Measurements from ENCODE around the gene CFAP141.

Gene CFAP141

DNA sequence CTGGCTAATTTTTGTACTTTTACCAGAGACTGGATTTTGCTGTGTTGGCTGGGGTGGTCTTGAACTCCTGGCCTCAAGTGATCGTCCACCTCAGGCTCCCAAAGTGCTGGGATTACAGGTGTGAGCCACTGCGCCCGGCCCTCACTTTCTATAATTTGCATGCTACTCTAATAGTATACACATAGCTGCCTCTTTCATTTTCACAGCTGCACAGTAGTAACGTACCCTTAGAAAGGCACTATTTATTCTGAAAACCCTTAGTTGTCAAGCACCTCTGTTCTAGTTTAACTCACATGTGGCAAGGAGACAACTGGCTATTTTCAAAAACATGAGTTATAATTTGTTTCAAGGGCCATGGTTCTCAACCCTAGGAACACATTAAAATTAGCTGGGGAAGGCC is 31.5 kb downstream of the CFAP141 start:
- no peak for DNase-seq (ENCODE audit: low read depth in 1 of 2, low spot score in 1 of 2)

GRCh38 chr1:154171880-154172279 is 34.3 kb downstream of the CFAP141 start:
- DNase-seq (ENCODE audit: low read depth in 1 of 2, low spot score in 1 of 2) = no peak

- no peak for DNase-seq (ENCODE audit: low read depth in 1 of 2, low spot score in 1 of 2)
Measured at GRCh38 chr1:154171223-154171583, 34.9 kb downstream of the CFAP141 start.

DNA sequence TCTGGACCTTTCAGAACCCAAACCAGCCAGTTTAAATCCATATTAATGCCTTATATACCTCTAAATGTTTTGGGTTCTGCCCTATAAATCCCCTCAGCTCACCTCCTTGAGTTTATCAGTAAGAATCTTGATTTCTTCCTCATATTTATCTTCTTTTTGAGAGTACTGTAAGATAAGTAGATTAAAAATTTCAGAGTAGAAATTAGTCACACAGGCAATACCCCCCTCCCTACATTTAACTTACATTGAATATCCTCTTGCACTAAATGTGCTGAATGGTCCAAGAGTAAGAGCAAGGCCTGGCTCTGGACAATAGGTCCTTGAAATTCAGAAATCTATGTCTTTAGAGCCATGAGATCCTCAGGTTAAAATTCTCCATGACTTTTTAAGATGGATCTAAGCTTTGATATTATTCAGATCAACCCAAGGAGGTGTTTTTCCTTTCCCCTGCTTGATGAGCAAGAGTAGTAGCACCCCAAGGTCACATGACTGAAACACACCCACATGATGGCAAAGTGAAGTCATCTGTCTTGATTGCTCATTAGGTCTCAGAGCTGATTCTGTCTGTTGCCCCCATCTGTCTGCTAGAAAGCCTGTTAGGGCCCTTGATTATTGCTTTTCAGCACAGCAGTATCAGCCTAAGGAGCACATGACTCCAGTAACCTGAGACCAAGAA is 35.4 kb downstream of the CFAP141 start:
- DNase-seq (ENCODE audit: low read depth in 1 of 2, low spot score in 1 of 2) = peak in 1 of 2 donors; percentile 67

DNA sequence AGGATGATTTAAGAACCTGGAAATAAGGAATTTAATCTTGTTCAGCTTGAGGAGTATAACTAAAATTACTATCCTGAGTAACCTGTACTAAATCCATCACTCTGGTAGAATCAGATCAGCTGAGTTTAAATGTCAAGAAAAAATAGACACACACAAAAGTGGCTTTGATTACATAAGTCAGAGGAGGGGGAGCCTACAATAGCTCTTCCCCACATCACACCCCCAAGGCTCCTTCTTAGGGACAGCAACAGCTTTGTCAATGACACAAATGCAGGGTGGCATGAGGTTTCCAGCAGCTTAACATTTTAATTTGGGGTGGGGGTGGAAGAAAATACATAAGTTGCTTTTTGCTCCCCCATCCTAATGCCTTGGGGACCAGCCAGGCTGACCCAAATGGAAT is 38.7 kb downstream of the CFAP141 start:
- DNase-seq (ENCODE audit: low read depth in 1 of 2, low spot score in 1 of 2) = no peak

- no peak for DNase-seq (ENCODE audit: low read depth in 1 of 2, low spot score in 1 of 2)
Measured at GRCh38 chr1:154166207-154166606, 39.9 kb downstream of the CFAP141 start.

GRCh38 chr1:154159554-154159953 is 46.6 kb downstream of the CFAP141 start:
- DNase-seq (ENCODE audit: low read depth in 1 of 2, low spot score in 1 of 2) = no peak

DNA sequence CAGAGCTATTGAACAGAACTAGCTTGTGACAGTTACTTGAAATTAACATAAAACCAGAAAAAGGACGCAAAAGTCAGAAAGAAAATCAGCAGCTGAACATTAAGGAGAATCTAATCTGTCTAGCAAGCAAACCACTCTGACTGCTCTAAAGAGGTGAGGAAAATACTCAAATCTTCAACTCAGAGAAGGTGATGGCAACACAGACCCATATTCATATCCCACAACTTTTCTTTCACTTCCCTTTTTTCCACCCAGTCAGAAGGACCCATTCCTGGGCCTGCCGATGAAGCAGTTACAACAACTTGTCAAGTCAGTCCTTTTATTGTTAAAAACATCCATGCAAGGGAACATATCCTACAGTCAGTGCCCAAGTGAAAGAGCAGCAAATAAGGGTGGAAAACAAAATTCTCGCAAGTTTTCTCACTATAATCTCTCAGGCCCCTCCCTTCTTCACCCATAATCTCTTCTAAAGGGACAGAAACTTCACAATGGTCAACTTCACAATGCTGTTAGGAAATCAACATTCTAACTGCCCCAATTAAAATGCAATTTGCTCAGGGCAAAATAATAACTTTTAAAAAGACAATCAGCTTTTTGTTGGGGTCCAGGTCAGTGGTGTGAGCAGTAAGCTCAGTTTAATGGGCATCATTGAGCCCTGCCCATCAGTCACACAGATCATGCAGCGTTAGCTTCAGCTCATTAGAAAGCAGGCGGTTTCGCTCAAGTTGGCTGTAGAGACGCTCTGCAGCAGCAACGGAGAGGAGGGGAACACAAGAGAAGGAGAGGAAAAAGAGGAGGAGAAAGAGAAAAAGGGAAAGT is 47.6 kb downstream of the CFAP141 start:
- no peak for DNase-seq (ENCODE audit: low read depth in 1 of 2, low spot score in 1 of 2)

DNA sequence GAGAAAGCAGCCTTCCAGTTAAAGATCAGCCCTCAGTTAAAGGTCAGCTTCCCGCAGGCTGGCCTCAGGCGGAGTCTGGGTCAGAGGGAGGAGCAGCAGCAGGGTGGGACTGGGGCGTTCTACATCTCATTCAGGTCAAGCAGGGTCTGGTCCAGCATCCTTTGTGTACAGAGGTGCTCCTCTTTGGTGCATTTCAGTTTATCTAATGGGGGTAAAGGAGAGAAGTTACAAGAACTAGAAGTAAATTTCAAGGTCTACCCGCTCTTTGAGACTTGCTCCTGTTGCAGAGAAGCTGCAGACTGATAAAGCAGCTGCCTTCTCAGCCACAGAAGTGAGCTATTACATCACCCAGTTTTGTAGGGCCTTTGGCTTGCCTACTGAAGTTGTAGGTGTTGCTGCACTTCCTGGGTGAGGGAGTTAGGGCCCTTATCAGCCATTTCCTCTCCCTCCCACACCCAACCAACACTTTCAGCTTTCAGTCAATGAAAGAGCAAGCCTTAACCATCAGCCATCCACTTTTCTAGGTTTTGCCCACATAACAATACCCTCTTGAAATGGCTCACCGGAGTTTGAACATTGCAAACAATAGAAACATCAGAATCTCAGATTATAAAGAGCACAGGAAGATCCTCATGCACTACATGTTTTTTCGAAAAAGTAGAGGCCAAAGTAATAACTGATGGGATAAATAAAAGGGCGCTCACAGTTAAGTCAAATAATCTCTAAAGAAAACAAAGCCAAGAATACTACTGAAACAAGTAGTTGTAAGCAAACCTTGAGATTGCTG is 48.4 kb downstream of the CFAP141 start:
- peak; percentile 22 to 71 for DNase-seq (ENCODE audit: low read depth in 1 of 2, low spot score in 1 of 2)

GRCh38 chr1:154155251-154155650 is 50.9 kb downstream of the CFAP141 start:
- DNase-seq (ENCODE audit: low read depth in 1 of 2, low spot score in 1 of 2) = no peak

DNA sequence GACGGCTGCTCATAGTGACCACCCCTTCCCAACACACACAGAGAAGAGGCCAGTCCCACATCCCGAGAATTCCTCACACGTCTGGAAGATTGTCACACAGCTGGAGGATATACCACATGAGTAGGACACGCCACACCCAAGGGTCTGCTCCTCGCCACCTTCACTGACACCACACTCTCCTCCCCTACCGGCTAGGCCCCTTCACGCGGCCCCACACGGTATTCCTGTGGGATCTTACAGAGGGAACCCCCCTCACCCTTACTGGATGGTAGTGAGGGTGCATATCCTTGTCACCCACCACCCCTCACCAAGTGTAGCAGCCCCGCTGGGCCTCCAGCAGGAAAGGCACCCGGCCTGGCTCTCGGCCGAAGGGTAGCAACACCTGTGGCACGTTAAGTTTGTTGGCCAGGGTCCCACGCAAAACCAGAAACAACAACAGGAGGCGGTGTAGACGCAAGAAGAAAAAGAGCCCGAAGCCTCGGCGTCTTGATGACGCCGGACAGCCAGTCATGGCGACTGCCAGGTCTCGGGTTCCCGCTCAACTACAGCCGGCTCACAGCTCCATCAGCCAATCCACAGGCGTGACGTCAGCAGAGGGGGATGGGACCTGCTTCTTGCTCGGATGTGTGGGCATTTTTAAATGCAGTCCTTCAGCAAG is 51.5 kb downstream of the CFAP141 start, which contains the start of gene NUP210L:
Gene NUP210L (minus strand): TSS at position 540 of the 658 bp plus-strand sequence.
- no peak for DNase-seq (ENCODE audit: low read depth in 1 of 2, low spot score in 1 of 2)

GRCh38 chr1:154154053-154154452 is 52.1 kb downstream of the CFAP141 start:
- DNase-seq (ENCODE audit: low read depth in 1 of 2, low spot score in 1 of 2) = no peak

GRCh38 chr1:154151311-154151710 is 54.8 kb downstream of the CFAP141 start:
- DNase-seq (ENCODE audit: low read depth in 1 of 2, low spot score in 1 of 2) = no peak
